Esophagus squamous epithelium (tissue), 5 donors: ENCODE measurements around the gene AGFG1. TPM values are rescaled to one million over a fixed set of nuclear protein-coding genes. Genes with fewer than 3 reads are reported as not detected.

Experiments used
- DNase-seq: peaks from one replicate; lab custom pipeline; 2025; lab: John Stamatoyannopoulos, UW
- H3K27ac ChIP-seq, 4 donors: fragments of 200-600 bp; sonication (generic); one replicate each; pipeline ENCODE4 v1.5.1; 2016 to 2019; ENCODE audit warnings: mild to moderate bottlenecking in 1 of 4
- H3K27me3 ChIP-seq, 4 donors: fragments of 200-600 bp; sonication (generic); 1 replicate in 3 of 4; 2 replicates in 1 of 4; pipeline versions ENCODE4 v1.5.1 to v1.6.0; 2017 to 2021; ENCODE audit warnings: antibody characterized with exemption in 1 of 4
- H3K36me3 ChIP-seq, 3 donors: fragments of 200-600 bp; sonication (generic); one replicate each; pipeline ENCODE4 v1.5.1; 2016 to 2019
- H3K4me1 ChIP-seq, 3 donors: fragments of 200-600 bp; sonication (generic); one replicate each; pipeline ENCODE4 v1.5.1; 2017 to 2019
- H3K4me3 ChIP-seq, 4 donors: fragments of 200-600 bp; sonication (generic); 1 replicate in 3 of 4; 2 replicates in 1 of 4; pipeline ENCODE4 v1.5.1; 2016 to 2019; ENCODE audit warnings: mild to moderate bottlenecking in 2 of 4, moderate library complexity in 1 of 4
- H3K9me3 ChIP-seq, 3 donors: fragments of 200-600 bp; sonication (generic); one replicate each; pipeline ENCODE4 v1.5.1; 2016 to 2019
- POLR2A ChIP-seq, 4 donors: fragments of 450-650 bp; IDR thresholded peaks; one replicate each; pipeline ENCODE4 v1.6.1; 2017; ENCODE audit warnings: antibody characterized with exemption in 4 of 4, mild to moderate bottlenecking in 4 of 4, moderate library complexity in 3 of 4
- WGBS, 2 donors: methylation state at CpG; one replicate each; pipeline ENCODE4 v1.1.5; 2018; 5-methylcytosine and 5-hydroxymethylcytosine counted together
- intact Hi-C: fragments of 100-400 bp; cut with DNase I; formaldehyde crosslinking; loops from one replicate; pipeline ENCODE4 v1.15.0; 2022
- total RNA-seq, 4 donors: library from RNA; depleted of rRNA; stranded (reverse); fragments of >200 nt; gene quantifications; one replicate each; pipeline ENCODE4 v1.1.0, GENCODE V29; 2016
- TF ChIP-seq, protein P1 (sequence below), 6 experiments: fragments of 450-650 bp in 4 of 6; fragments of 200-600 bp in 2 of 6; sonication (generic) in 2 of 6; IDR thresholded peaks; one replicate each; pipeline ENCODE4 v1.5.1; 2016 to 2019; ENCODE audit warnings: antibody characterized with exemption in 6 of 6, mild to moderate bottlenecking in 4 of 6, moderate library complexity in 4 of 6
- donor health status: DM: yes; HTN: yes; CAD: no.

Gene AGFG1
- total RNA-seq, 4 donors from 2014 or later, result 31.3 to 78.4 (median 66.6) TPM

DNA sequence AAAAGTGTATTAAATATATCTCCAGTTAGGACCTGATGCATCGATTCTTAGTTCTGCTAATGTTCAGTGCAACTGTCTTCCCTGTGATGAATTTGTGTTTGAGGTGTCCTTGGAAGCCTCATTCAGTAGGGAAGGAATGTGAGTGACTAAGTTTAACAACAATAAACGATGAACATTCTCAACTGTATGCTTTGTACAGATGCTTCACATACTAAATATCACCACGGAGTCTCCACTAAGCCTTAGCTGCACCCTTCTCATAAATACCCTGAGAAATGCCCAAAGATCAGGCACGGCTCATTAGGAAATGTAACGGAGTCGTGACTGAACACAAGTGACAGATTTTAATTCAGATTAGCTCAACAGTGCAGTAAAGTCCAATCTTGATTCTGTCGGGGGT is 24.4 kb upstream of the AGFG1 start:
- no peak for DNase-seq
- Histone ChIP-seq H3K4me1 (no peaks in the 10 kb centered on the region), H3K27ac (no peak overlapping the region), H3K27me3 (no peaks in the 10 kb centered on the region), H3K9me3 (no peaks in the 10 kb centered on the region), H3K4me3 (no peak overlapping the region), H3K36me3 (no peaks in the 10 kb centered on the region)
- intact Hi-C loops, result no loop called here
- 72 to 76% methylated on average over 7 of the region's 7 CpGs for WGBS, 2 donors
- no peak for TF ChIP-seq POLR2A (IDR thresholded peaks at IDR 0.05)
- TF ChIP-seq, protein P1, sequence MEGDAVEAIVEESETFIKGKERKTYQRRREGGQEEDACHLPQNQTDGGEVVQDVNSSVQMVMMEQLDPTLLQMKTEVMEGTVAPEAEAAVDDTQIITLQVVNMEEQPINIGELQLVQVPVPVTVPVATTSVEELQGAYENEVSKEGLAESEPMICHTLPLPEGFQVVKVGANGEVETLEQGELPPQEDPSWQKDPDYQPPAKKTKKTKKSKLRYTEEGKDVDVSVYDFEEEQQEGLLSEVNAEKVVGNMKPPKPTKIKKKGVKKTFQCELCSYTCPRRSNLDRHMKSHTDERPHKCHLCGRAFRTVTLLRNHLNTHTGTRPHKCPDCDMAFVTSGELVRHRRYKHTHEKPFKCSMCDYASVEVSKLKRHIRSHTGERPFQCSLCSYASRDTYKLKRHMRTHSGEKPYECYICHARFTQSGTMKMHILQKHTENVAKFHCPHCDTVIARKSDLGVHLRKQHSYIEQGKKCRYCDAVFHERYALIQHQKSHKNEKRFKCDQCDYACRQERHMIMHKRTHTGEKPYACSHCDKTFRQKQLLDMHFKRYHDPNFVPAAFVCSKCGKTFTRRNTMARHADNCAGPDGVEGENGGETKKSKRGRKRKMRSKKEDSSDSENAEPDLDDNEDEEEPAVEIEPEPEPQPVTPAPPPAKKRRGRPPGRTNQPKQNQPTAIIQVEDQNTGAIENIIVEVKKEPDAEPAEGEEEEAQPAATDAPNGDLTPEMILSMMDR (IDR thresholded peaks at IDR 0.05), result no peak

- Histone ChIP-seq H3K4me1 (no peaks in the 10 kb centered on the region), H3K9me3 (no peaks in the 10 kb centered on the region), H3K36me3 (no peaks in the 10 kb centered on the region), H3K4me3 (no peak overlapping the region), H3K27me3 (no peaks in the 10 kb centered on the region), H3K27ac (peak overlapping the region in 1 of 4 donors; percentile 44)
- intact Hi-C loops, result no loop called here
- WGBS, 2 donors, result 40 to 45% methylated on average over 5 of the region's 5 CpGs
- TF ChIP-seq POLR2A (IDR thresholded peaks at IDR 0.05), result no peak
- TF ChIP-seq, protein P1 (IDR thresholded peaks at IDR 0.05), result no peak
- no peak for DNase-seq
Measured at GRCh38 chr2:227450311-227450841, 21.6 kb upstream of the AGFG1 start.

DNA sequence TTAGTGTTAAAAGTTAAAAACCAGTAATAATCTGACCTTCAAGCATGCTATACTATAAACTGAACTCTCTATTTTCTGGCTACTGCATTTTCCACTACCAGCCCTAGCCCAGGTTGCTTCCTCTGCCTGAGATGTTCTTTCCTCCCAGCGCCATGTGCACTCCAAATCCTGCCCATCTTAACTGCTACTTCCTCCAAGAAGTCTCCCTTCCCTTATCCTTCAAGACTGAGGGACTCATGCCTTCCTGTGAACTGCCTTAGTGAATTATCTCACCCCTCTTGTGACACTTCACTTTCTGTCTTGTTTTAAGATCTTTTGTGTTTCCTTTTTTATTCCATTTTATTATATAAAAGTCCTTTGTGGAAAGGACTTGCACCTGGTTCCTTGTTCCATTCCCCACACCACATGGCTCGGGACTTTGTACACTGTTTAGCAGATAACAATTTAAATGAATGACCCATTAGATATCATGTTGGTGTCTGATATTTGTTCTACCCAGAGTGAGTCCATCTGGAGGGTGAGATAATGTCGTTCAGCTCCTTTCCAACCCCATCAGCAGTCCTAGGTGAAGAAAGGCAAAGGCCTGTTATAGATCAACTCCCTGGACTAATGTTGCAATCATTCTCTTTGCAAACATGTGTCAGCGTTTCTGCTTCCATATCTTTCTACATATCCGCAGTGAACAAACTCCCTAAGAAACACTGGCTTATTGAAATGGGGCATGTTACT is 20.9 kb upstream of the AGFG1 start:
- WGBS, 2 donors, result 63 to 71% methylated on average over 5 of the region's 5 CpGs
- TF ChIP-seq, protein P1 (IDR thresholded peaks at IDR 0.05), result no peak
- no peak for DNase-seq

GRCh38 chr2:227451655-227451992 is 20.3 kb upstream of the AGFG1 start:
- DNase-seq, result no peak
- no peak overlapping the region for H3K4me3 ChIP-seq
- no peaks in the 10 kb centered on the region for H3K36me3 ChIP-seq
- no peak overlapping the region for H3K27ac ChIP-seq
- no peak for TF ChIP-seq POLR2A (IDR thresholded peaks at IDR 0.05)
- TF ChIP-seq, protein P1 (IDR thresholded peaks at IDR 0.05), result no peak
- no peaks in the 10 kb centered on the region for H3K9me3 ChIP-seq
- no peaks in the 10 kb centered on the region for H3K4me1 ChIP-seq
- intact Hi-C loops, result no loop called here
- no peaks in the 10 kb centered on the region for H3K27me3 ChIP-seq

More for the DNA sequence above, 20.9 kb upstream of the AGFG1 start:
- H3K27me3 ChIP-seq, result no peaks in the 10 kb centered on the region
- intact Hi-C loops, result no loop called here
- H3K9me3 ChIP-seq, result no peaks in the 10 kb centered on the region
- H3K4me1 ChIP-seq, result no peaks in the 10 kb centered on the region
- no peaks in the 10 kb centered on the region for H3K36me3 ChIP-seq
- peak overlapping the region in 1 of 4 donors; percentile 44 for H3K27ac ChIP-seq
- H3K4me3 ChIP-seq, result no peak overlapping the region

GRCh38 chr2:227453810-227454209 is 18.1 kb upstream of the AGFG1 start:
- no peak for DNase-seq
- no peaks in the 10 kb centered on the region for H3K4me1 ChIP-seq
- WGBS, 2 donors, result 95 to 100% methylated on average over 1 of the region's 1 CpG
- no peaks in the 10 kb centered on the region for H3K27me3 ChIP-seq
- TF ChIP-seq, protein P1 (IDR thresholded peaks at IDR 0.05), result no peak
- TF ChIP-seq POLR2A (IDR thresholded peaks at IDR 0.05), result no peak
- no peak overlapping the region for H3K4me3 ChIP-seq
- intact Hi-C loops, result no loop called here
- no peak overlapping the region for H3K27ac ChIP-seq
- H3K36me3 ChIP-seq, result no peaks in the 10 kb centered on the region
- no peaks in the 10 kb centered on the region for H3K9me3 ChIP-seq
